Endothelial cell of umbilical vein (primary cell): ENCODE measurements around the gene FAM53B.

ENCODE experiments used
- CTCF ChIP-seq, 2 donors: IDR thresholded peaks; 1 replicate in 1 of 2; 2 replicates in 1 of 2; pipeline ENCODE4 v1.5.1; 2011; ENCODE audit warnings: low read length in 2 of 2, mild to moderate bottlenecking in 2 of 2, moderate library complexity in 2 of 2, control low read depth in 1 of 2, inconsistent platforms in 1 of 2, low read depth in 1 of 2; ENCODE audit not compliant: insufficient read depth in 1 of 2; ENCODE audit errors: extremely low read depth in 1 of 2
- EZH2 ChIP-seq: IDR thresholded peaks from 2 replicates; pipeline ENCODE4 v1.6.1; 2012; ENCODE audit warnings: borderline replicate concordance, low read depth, mild to moderate bottlenecking, moderate library complexity, low read length, inconsistent platforms; ENCODE audit not compliant: severe bottlenecking
- POLR2A ChIP-seq: IDR thresholded peaks from 2 replicates; pipeline ENCODE4 v1.6.1; 2012; ENCODE audit warnings: low read depth, mild to moderate bottlenecking, control low read depth, low read length

- TF ChIP-seq CTCF (IDR thresholded peaks at IDR 0.05; ENCODE audit: extremely low read depth in 1 of 2, insufficient read depth in 1 of 2, low read depth in 1 of 2, low read length in 2 of 2) (no peak), EZH2 (no peak), POLR2A (no peak)
Measured at GRCh38 chr10:124703778-124704427, 40.3 kb downstream of the FAM53B start.
